Gastrocnemius medialis (tissue), 4 donors: ENCODE measurements around the gene MLN. TPM values are rescaled to one million over a fixed set of nuclear protein-coding genes. Genes with fewer than 3 reads are reported as not detected.

Experiments
- ATAC-seq, 2 donors: fragments of 150-250 bp; one replicate each; pipeline ENCODE4 v1.9.1; 2016
- DNase-seq, 2 donors: peaks; one replicate each; pipeline ENCODE4 v3.0.0-alpha.2; 2019
- H3K27ac ChIP-seq, 4 donors: fragments of 200-600 bp; sonication (generic); 1 replicate in 1 of 4; 2 replicates in 3 of 4; pipeline ENCODE4 v1.5.1; 2016 to 2018; ENCODE audit warnings: mild to moderate bottlenecking in 2 of 4, moderate library complexity in 1 of 4
- H3K27me3 ChIP-seq, 3 donors: fragments of 200-600 bp; sonication (generic) in 2 of 3; 1 replicate in 1 of 3; 2 replicates in 2 of 3; pipeline versions ENCODE4 v1.5.1 to v1.6.0; 2016 to 2019; ENCODE audit warnings: mild to moderate bottlenecking in 1 of 3, moderate library complexity in 1 of 3
- H3K36me3 ChIP-seq, 2 donors: fragments of 200-600 bp; sonication (generic) in 1 of 2; one replicate each; pipeline ENCODE4 v1.5.1; 2017 to 2018
- H3K4me1 ChIP-seq, 2 donors: fragments of 200-600 bp; sonication (generic) in 1 of 2; one replicate each; pipeline ENCODE4 v1.5.1; 2016 to 2017; ENCODE audit warnings: mild to moderate bottlenecking in 2 of 2
- H3K4me3 ChIP-seq, 4 donors: fragments of 200-600 bp; sonication (generic) in 3 of 4; 1 replicate in 1 of 4; 2 replicates in 3 of 4; pipeline ENCODE4 v1.5.1; 2016 to 2019; ENCODE audit warnings: mild to moderate bottlenecking in 2 of 4
- H3K9me3 ChIP-seq, 3 donors: fragments of 200-600 bp; sonication (generic) in 2 of 3; 1 replicate in 1 of 3; 2 replicates in 2 of 3; pipeline ENCODE4 v1.5.1; 2016 to 2019
- CTCF ChIP-seq, 5 experiments: fragments of 450-650 bp in 3 of 5; fragments of 200-600 bp in 2 of 5; sonication (generic) in 2 of 5; IDR thresholded peaks in 4 of 5; conservative IDR thresholded peaks in 1 of 5; 1 replicate in 4 of 5; 2 replicates in 1 of 5; pipeline ENCODE4 v1.5.1; 2016 to 2019; ENCODE audit warnings: antibody characterized with exemption in 5 of 5, mild to moderate bottlenecking in 3 of 5, moderate library complexity in 3 of 5
- POLR2A ChIP-seq, 2 donors: fragments of 450-650 bp; IDR thresholded peaks; one replicate each; pipeline ENCODE4 v1.6.1; 2017; ENCODE audit warnings: antibody characterized with exemption in 2 of 2, mild to moderate bottlenecking in 2 of 2, moderate library complexity in 2 of 2
- in situ Hi-C, 4 donors: fragments of 200-750 bp; cut with MboI; loops; one replicate each; pipeline versions ENCODE4 v1.15.0 to v1.8.0; 2017; ENCODE audit warnings: low sequenced_read_pairs in 4 of 4
- intact Hi-C: fragments of 100-400 bp; cut with DNase I; formaldehyde crosslinking; loops from one replicate; pipeline ENCODE4 v1.15.1; 2023; ENCODE audit warnings: low total_unique reads
- total RNA-seq, 4 donors: library from RNA; depleted of rRNA; stranded (reverse); fragments of >200 nt; gene quantifications; one replicate each; pipeline versions ENCODE4 v1.1.0 to v1.2.3, GENCODE V29; 2016

Gene MLN
- total RNA-seq, 4 donors from 2014 or later = not detected

GRCh38 chr6:33786736-33787135 is 17.1 kb downstream of the MLN start:
- Histone ChIP-seq H3K27me3 (no peaks in the 10 kb centered on the region), H3K27ac (peak overlapping the region; percentile 94 to 97 (median 94)), H3K36me3 (peaks cover 0 to 38% of the 10 kb centered on the region in 2 donors), H3K9me3 (no peaks in the 10 kb centered on the region), H3K4me1 (peaks cover 31 to 36% of the 10 kb centered on the region in 2 donors), H3K4me3 (peak overlapping the region in 1 of 4 donors; percentile 66)
- DNase-seq = no peak
- TF ChIP-seq CTCF (IDR thresholded peaks at IDR 0.05 in 4 of 5, conservative IDR thresholded peaks at IDR 0.05 in 1 of 5) = no peak
- TF ChIP-seq POLR2A (IDR thresholded peaks at IDR 0.05) = no peak
- ATAC-seq = no peak
- intact Hi-C loops = loop anchor here (5.0 kb wide), 2 partner anchors 154 to 199 kb away; no protein-coding TSS in a partner anchor
- in situ Hi-C loops = no loop called here

DNA sequence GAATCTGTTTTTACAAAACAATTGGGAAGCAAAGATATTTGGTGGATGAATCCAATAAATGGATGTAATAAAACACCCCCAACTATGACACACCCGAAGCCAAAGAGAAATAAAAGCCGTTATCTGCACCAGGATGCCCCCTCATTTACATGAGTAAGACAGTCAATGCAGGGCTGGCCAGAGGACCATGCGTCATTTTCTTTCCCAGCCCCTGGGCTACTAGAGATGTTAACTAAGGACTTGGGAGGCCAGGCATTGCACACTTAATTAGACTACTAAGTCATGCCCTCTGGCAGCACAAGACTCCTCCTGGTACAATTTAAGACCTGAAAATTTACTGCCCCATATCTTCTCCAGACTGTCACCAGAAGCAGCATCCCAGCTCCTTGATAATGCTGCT is 18.0 kb downstream of the MLN start:
- TF ChIP-seq CTCF (IDR thresholded peaks at IDR 0.05 in 4 of 5, conservative IDR thresholded peaks at IDR 0.05 in 1 of 5) = no peak
- Histone ChIP-seq H3K9me3 (no peaks in the 10 kb centered on the region), H3K4me3 (no peak overlapping the region), H3K36me3 (peaks cover 0 to 42% of the 10 kb centered on the region in 2 donors), H3K4me1 (peaks cover 40 to 43% of the 10 kb centered on the region in 2 donors), H3K27ac (peak overlapping the region; percentile 94 to 97 (median 94)), H3K27me3 (no peaks in the 10 kb centered on the region)
- no peak for DNase-seq
- intact Hi-C loops (loop anchor here (5.0 kb wide), 2 partner anchors 153 to 198 kb away; no protein-coding TSS in a partner anchor), in situ Hi-C loops (no loop called here)
- no peak for ATAC-seq

GRCh38 chr6:33784787-33785186 is 19.0 kb downstream of the MLN start:
- no peak overlapping the region for H3K27ac ChIP-seq
- intact Hi-C loops (loop anchor here (5.0 kb wide), 2 partner anchors 152 to 197 kb away; no protein-coding TSS in a partner anchor), in situ Hi-C loops (no loop called here)
- H3K27me3 ChIP-seq = no peaks in the 10 kb centered on the region
- no peaks in the 10 kb centered on the region for H3K9me3 ChIP-seq
- peaks cover 0 to 52% of the 10 kb centered on the region in 2 donors for H3K36me3 ChIP-seq
- TF ChIP-seq CTCF (IDR thresholded peaks at IDR 0.05 in 4 of 5, conservative IDR thresholded peaks at IDR 0.05 in 1 of 5) = no peak
- TF ChIP-seq POLR2A (IDR thresholded peaks at IDR 0.05) = no peak
- peaks cover 40 to 43% of the 10 kb centered on the region in 2 donors for H3K4me1 ChIP-seq
- DNase-seq = no peak
- ATAC-seq = no peak
- no peak overlapping the region for H3K4me3 ChIP-seq

GRCh38 chr6:33783781-33784520 is 19.9 kb downstream of the MLN start:
- H3K4me3 ChIP-seq = no peak overlapping the region
- no peaks in the 10 kb centered on the region for H3K27me3 ChIP-seq
- peaks cover 38 to 40% of the 10 kb centered on the region in 2 donors for H3K4me1 ChIP-seq
- intact Hi-C loops (no loop called here), in situ Hi-C loops (no loop called here)
- no peak overlapping the region for H3K27ac ChIP-seq
- no peaks in the 10 kb centered on the region for H3K9me3 ChIP-seq
- peaks cover 0 to 61% of the 10 kb centered on the region in 2 donors for H3K36me3 ChIP-seq
- ATAC-seq (no peak), DNase-seq (no peak)
- TF ChIP-seq POLR2A (IDR thresholded peaks at IDR 0.05) = no peak
- TF ChIP-seq CTCF (IDR thresholded peaks at IDR 0.05 in 4 of 5, conservative IDR thresholded peaks at IDR 0.05 in 1 of 5) = no peak
